Small intestine (tissue), 7 donors: Measurements from ENCODE around the gene ZNF2. TPM values are rescaled to one million over a fixed set of nuclear protein-coding genes. Genes with fewer than 3 reads are reported as not detected.
A peak's percentile ranks its signal among the peaks of the same experiment; 100 is the strongest.
"Not testable (repeated sequence)": the region's sequence is repeated elsewhere in the genome, so short reads cannot be mapped to it uniquely, and the experiment has no call there.

ENCODE experiments used
- DNase-seq, 2 donors: peaks; one replicate each; pipeline versions ENCODE4 v3.0.0 to v3.0.0-alpha.2; 2013
- FAIRE-seq: peaks from 2 replicates; lab custom pipeline; 2012; peaks lifted over from hg19 to GRCh38; lab: Jason Lieb, UNC
- H3K27ac ChIP-seq, 3 donors: one replicate each; pipeline ENCODE4 v1.5.1; 2013; ENCODE audit warnings: low read length in 2 of 3, mild to moderate bottlenecking in 2 of 3, control low read depth in 1 of 3, inconsistent platforms in 1 of 3, low read depth in 1 of 3, moderate library complexity in 1 of 3
- H3K27me3 ChIP-seq, 3 donors: one replicate each; pipeline ENCODE4 v1.6.1; 2013; ENCODE audit warnings: low read length in 3 of 3, inconsistent platforms in 1 of 3; ENCODE audit not compliant: control insufficient read depth in 3 of 3, insufficient read depth in 3 of 3
- H3K36me3 ChIP-seq, 3 donors: one replicate each; pipeline ENCODE4 v1.6.1; 2013; ENCODE audit warnings: low read length in 3 of 3, inconsistent platforms in 1 of 3, low read depth in 1 of 3, mild to moderate bottlenecking in 1 of 3, moderate library complexity in 1 of 3; ENCODE audit not compliant: control insufficient read depth in 3 of 3, insufficient read depth in 2 of 3
- H3K4me1 ChIP-seq, 3 donors: one replicate each; pipeline ENCODE4 v1.6.1; 2013; ENCODE audit warnings: low read length in 2 of 3, inconsistent platforms in 1 of 3, low read depth in 1 of 3, mild to moderate bottlenecking in 1 of 3, moderate library complexity in 1 of 3; ENCODE audit not compliant: control insufficient read depth in 3 of 3, insufficient read depth in 2 of 3
- H3K4me3 ChIP-seq, 3 donors: one replicate each; pipeline ENCODE4 v1.5.1; 2013; ENCODE audit warnings: low read length in 3 of 3, control low read depth in 1 of 3, inconsistent platforms in 1 of 3, low read depth in 1 of 3, mild to moderate bottlenecking in 1 of 3, moderate library complexity in 1 of 3
- H3K9me3 ChIP-seq, 2 donors: one replicate each; pipeline ENCODE4 v1.6.1; 2013; ENCODE audit warnings: low read depth in 1 of 2, low read length in 1 of 2; ENCODE audit not compliant: control insufficient read depth in 2 of 2, insufficient read depth in 1 of 2
- WGBS, 3 donors: extraction: QIAGEN DNeasy Blood & Tissue Kit; methylation state at CpG; one replicate each; pipeline ENCODE4 v1.1.7; 2013; 5-methylcytosine and 5-hydroxymethylcytosine counted together
- polyA plus RNA-seq, 4 donors: library from polyadenylated mRNA; stranded (reverse) in 3 of 4; unstranded in 1 of 4; fragments of 200-250 nt in 3 of 4; fragments of 120-200 nt in 1 of 4; gene quantifications; one replicate each; pipeline versions ENCODE4 v1.2.1 to v1.2.3, GENCODE V29; 2013
- donor health status: healthy with polysubstance abuse.
- donor health status: control.
- donor health status: control.
- donor health status: Bipolar disorder and iron deficiency.
- donor health status: healthy.

Gene ZNF2
- polyA plus RNA-seq, 4 donors = 1.1 to 4.2 (median 1.6) TPM

- Histone ChIP-seq H3K4me1 (no peaks in the 10 kb centered on the region), H3K36me3 (peaks cover 7 to 32% (median 15%) of the 10 kb centered on the region in 3 donors), H3K4me3 (no peak overlapping the region), H3K27ac (no peak overlapping the region), H3K9me3 (peaks cover 0 to 14% of the 10 kb centered on the region in 2 donors), H3K27me3 (no peaks in the 10 kb centered on the region)
- FAIRE-seq = no peak
- 46 to 75% (median 66%) methylated on average over 7 of the region's 7 CpGs for WGBS, 3 donors
- DNase-seq = peak in 1 of 2 donors; percentile 71
Measured at GRCh38 chr2:95179451-95179850, 13.8 kb downstream of the ZNF2 start.

- Histone ChIP-seq H3K27ac (no peak overlapping the region), H3K9me3 (peaks cover 0 to 14% of the 10 kb centered on the region in 2 donors), H3K4me3 (no peak overlapping the region), H3K4me1 (no peaks in the 10 kb centered on the region), H3K36me3 (peaks cover 7 to 27% (median 15%) of the 10 kb centered on the region in 3 donors), H3K27me3 (no peaks in the 10 kb centered on the region)
- DNase-seq = no peak
- no peak for FAIRE-seq
- WGBS, 3 donors = 98 to 99% (median 98%) methylated on average over 18 of the region's 18 CpGs
Measured at GRCh38 chr2:95181774-95182173, 16.2 kb downstream of the ZNF2 start.

GRCh38 chr2:95185197-95185596 lies 19.6 kb downstream of the ZNF2 start:
- peaks cover 5 to 15% (median 12%) of the 10 kb centered on the region in 3 donors for H3K36me3 ChIP-seq
- no peak for FAIRE-seq
- DNase-seq = no peak
- peaks cover 0 to 1% (median 0%) of the 10 kb centered on the region in 3 donors for H3K27me3 ChIP-seq
- no peak overlapping the region for H3K27ac ChIP-seq
- no peaks in the 10 kb centered on the region for H3K4me1 ChIP-seq
- H3K4me3 ChIP-seq = no peak overlapping the region
- H3K9me3 ChIP-seq = peaks cover 0 to 14% of the 10 kb centered on the region in 2 donors
- 96 to 99% (median 98%) methylated on average over 3 of the region's 3 CpGs for WGBS, 3 donors

DNA sequence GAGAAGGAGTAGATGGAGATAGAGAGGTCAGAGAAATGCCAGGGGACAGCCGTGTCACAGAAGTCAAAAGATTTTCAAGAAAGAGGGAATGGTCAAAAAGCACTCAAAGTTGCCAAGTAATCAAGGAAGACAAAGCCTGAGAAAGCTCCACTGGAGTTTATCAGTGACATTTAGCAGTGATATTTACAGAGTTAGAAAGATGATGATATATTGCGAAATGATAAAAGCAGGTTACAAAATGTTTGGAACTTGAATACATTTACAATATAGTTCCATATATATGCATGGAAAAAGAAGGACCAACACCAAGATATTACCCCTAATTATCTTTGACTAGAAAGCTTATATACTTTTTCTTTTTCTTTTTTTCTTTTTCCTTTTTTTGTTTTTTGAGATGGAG lies 20.4 kb downstream of the ZNF2 start:
- WGBS, 3 donors = 78 to 83% (median 82%) methylated on average over 2 of the region's 2 CpGs
- H3K27me3 ChIP-seq = peaks cover 0 to 4% (median 4%) of the 10 kb centered on the region in 3 donors
- H3K4me3 ChIP-seq = no peak overlapping the region
- peaks cover 5 to 11% (median 9%) of the 10 kb centered on the region in 3 donors for H3K36me3 ChIP-seq
- DNase-seq (no peak), FAIRE-seq (no peak)
- no peak overlapping the region for H3K27ac ChIP-seq
- H3K4me1 ChIP-seq = no peaks in the 10 kb centered on the region
- H3K9me3 ChIP-seq = peaks cover 0 to 10% of the 10 kb centered on the region in 2 donors

GRCh38 chr2:95192956-95193355 lies 27.3 kb downstream of the ZNF2 start:
- 21 to 32% (median 28%) methylated on average over 9 to 15 of the region's 15 CpGs for WGBS, 3 donors
- not testable (repeated sequence) for FAIRE-seq, H3K9me3 ChIP-seq

GRCh38 chr2:95203911-95204310 lies 38.3 kb downstream of the ZNF2 start:
- 78 to 86% (median 83%) methylated on average over 4 of the region's 4 CpGs for WGBS, 3 donors
- no peak for DNase-seq
- no peak for FAIRE-seq
- Histone ChIP-seq H3K9me3 (peaks cover 0 to 3% of the 10 kb centered on the region in 2 donors), H3K4me1 (peaks cover 0 to 4% (median 0%) of the 10 kb centered on the region in 3 donors), H3K4me3 (no peak overlapping the region), H3K36me3 (no peaks in the 10 kb centered on the region), H3K27me3 (peaks cover 0 to 3% (median 0%) of the 10 kb centered on the region in 3 donors), H3K27ac (no peak overlapping the region)

More at GRCh38 chr2:95192956-95193355, 27.3 kb downstream of the ZNF2 start:
- H3K4me3 ChIP-seq, H3K4me1 ChIP-seq, H3K27ac ChIP-seq, H3K36me3 ChIP-seq: not testable (repeated sequence)
- peaks cover 0 to 11% (median 4%) of the 10 kb centered on the region in 3 donors for H3K27me3 ChIP-seq
- peak; percentile 18 to 34 for DNase-seq

GRCh38 chr2:95204396-95204795 lies 38.8 kb downstream of the ZNF2 start:
- Histone ChIP-seq H3K36me3 (no peaks in the 10 kb centered on the region), H3K27ac (no peak overlapping the region), H3K9me3 (peaks cover 0 to 7% of the 10 kb centered on the region in 2 donors), H3K4me3 (no peak overlapping the region), H3K4me1 (peaks cover 0 to 4% (median 0%) of the 10 kb centered on the region in 3 donors), H3K27me3 (peaks cover 0 to 3% (median 0%) of the 10 kb centered on the region in 3 donors)
- DNase-seq (no peak), FAIRE-seq (no peak)
- WGBS, 3 donors = 85 to 93% (median 91%) methylated on average over 2 of the region's 2 CpGs

- Histone ChIP-seq H3K4me3 (no peak overlapping the region), H3K36me3 (no peaks in the 10 kb centered on the region), H3K27ac (no peak overlapping the region), H3K9me3 (peaks cover 0 to 12% of the 10 kb centered on the region in 2 donors), H3K27me3 (no peaks in the 10 kb centered on the region), H3K4me1 (peaks cover 0 to 4% (median 0%) of the 10 kb centered on the region in 3 donors)
- FAIRE-seq (no peak), DNase-seq (no peak)
- 42 to 60% (median 52%) methylated on average over 10 of the region's 10 CpGs for WGBS, 3 donors
Measured at GRCh38 chr2:95206096-95206495, 40.5 kb downstream of the ZNF2 start.
